Ecto neural progenitor cell (in vitro differentiated cells): ENCODE results near the gene CLSTN1.
"Not testable (repeated sequence)": the region's sequence is repeated elsewhere in the genome, so short reads cannot be mapped to it uniquely, and the experiment has no call there.

Experiments used
- DNase-seq: peaks from one replicate; pipeline ENCODE4 v3.0.0-alpha.2; 2018; ENCODE audit warnings: low spot score

CLSTN1 gene

GRCh38 chr1:9762446-9762845, 61.3 kb downstream of the CLSTN1 start:
- not testable (repeated sequence) for DNase-seq

GRCh38 chr1:9761855-9762254, 61.9 kb downstream of the CLSTN1 start:
- DNase-seq = no peak

GRCh38 chr1:9760824-9761223, 62.9 kb downstream of the CLSTN1 start:
- DNase-seq = no peak

GRCh38 chr1:9759939-9760338, 63.8 kb downstream of the CLSTN1 start:
- no peak for DNase-seq

GRCh38 chr1:9758559-9759121, 65.1 kb downstream of the CLSTN1 start:
- no peak for DNase-seq

GRCh38 chr1:9755441-9755995, 68.2 kb downstream of the CLSTN1 start:
- DNase-seq = no peak

GRCh38 chr1:9753121-9753531, 70.6 kb downstream of the CLSTN1 start:
- no peak for DNase-seq

- DNase-seq = no peak
These were observed 71.8 kb downstream of the CLSTN1 start for GRCh38 chr1:9751971-9752370.

- no peak for DNase-seq
These were observed 74.4 kb downstream of the CLSTN1 start for GRCh38 chr1:9749361-9749760.

GRCh38 chr1:9748391-9748790, 75.4 kb downstream of the CLSTN1 start:
- not testable (repeated sequence) for DNase-seq

GRCh38 chr1:9746651-9747050, 77.1 kb downstream of the CLSTN1 start:
- no peak for DNase-seq

GRCh38 chr1:9746211-9746610, 77.6 kb downstream of the CLSTN1 start:
- no peak for DNase-seq

- no peak for DNase-seq
These were observed 79.5 kb downstream of the CLSTN1 start for GRCh38 chr1:9744106-9744799.

- no peak for DNase-seq
These were observed 86.1 kb downstream of the CLSTN1 start for GRCh38 chr1:9737671-9738070.

GRCh38 chr1:9737057-9737456, 86.7 kb downstream of the CLSTN1 start:
- no peak for DNase-seq

- DNase-seq = no peak
These were observed 87.5 kb downstream of the CLSTN1 start for GRCh38 chr1:9736241-9736640.

- DNase-seq = no peak
These were observed 88.0 kb downstream of the CLSTN1 start for GRCh38 chr1:9735800-9736199.

- no peak for DNase-seq
These were observed 90.5 kb downstream of the CLSTN1 start for GRCh38 chr1:9733160-9733789.

- no peak for DNase-seq
These were observed 91.4 kb downstream of the CLSTN1 start for GRCh38 chr1:9732123-9732971.

- no peak for DNase-seq
These were observed 92.2 kb downstream of the CLSTN1 start for GRCh38 chr1:9731561-9731960.

- DNase-seq = no peak
These were observed 92.7 kb downstream of the CLSTN1 start for GRCh38 chr1:9731051-9731537.
